HepG2 (cell line): ENCODE results near the gene CLIP2. TPM values are rescaled to one million over a fixed set of nuclear protein-coding genes. Genes with fewer than 3 reads are reported as not detected.

Experiments
- ATM ChIP-seq: fragments of 450-650 bp; IDR thresholded peaks from 2 replicates; pipeline ENCODE4 v1.7.1; 2017; ENCODE audit warnings: mild to moderate bottlenecking, borderline replicate concordance
- ELF3 ChIP-seq: IDR thresholded peaks from 2 replicates; pipeline ENCODE4 v1.6.1; 2016; ENCODE audit warnings: missing genetic modification reagents, missing compliant biosample characterization
- KAT7 ChIP-seq: IDR thresholded peaks from 2 replicates; pipeline ENCODE4 v1.6.1; 2018; ENCODE audit warnings: borderline replicate concordance, missing compliant biosample characterization
- KDM3A ChIP-seq: IDR thresholded peaks from 2 replicates; pipeline ENCODE4 v1.6.1; 2018; ENCODE audit warnings: low read depth, missing compliant biosample characterization
- MEF2D ChIP-seq: sonication (generic); formaldehyde crosslinking; IDR thresholded peaks from 2 replicates; pipeline ENCODE4 v1.5.1; 2020; ENCODE audit warnings: mild to moderate bottlenecking, missing genetic modification reagents
- MIXL1 ChIP-seq: IDR thresholded peaks from 2 replicates; pipeline ENCODE4 v1.6.1; 2016
- NFKB2 ChIP-seq: sonication (generic); formaldehyde crosslinking; IDR thresholded peaks from 2 replicates; pipeline ENCODE4 v1.4.0; 2020; ENCODE audit warnings: missing genetic modification reagents, borderline replicate concordance
- NR1H2 ChIP-seq: sonication (generic); formaldehyde crosslinking; IDR thresholded peaks from 2 replicates; pipeline ENCODE4 v1.8.1; 2022; ENCODE audit warnings: low read depth, missing genetic modification reagents, borderline replicate concordance
- RELA ChIP-seq: sonication (generic); formaldehyde crosslinking; IDR thresholded peaks from 2 replicates; pipeline ENCODE4 v1.4.0; 2020; ENCODE audit warnings: missing genetic modification reagents
- SMAD1 ChIP-seq: sonication (generic); formaldehyde crosslinking; IDR thresholded peaks from 2 replicates; pipeline ENCODE4 v1.4.0; 2020; ENCODE audit warnings: missing genetic modification reagents, low read depth, mild to moderate bottlenecking, borderline replicate concordance
- SNRNP70 ChIP-seq: fragments of 200-400 bp; formaldehyde crosslinking; IDR thresholded peaks from 2 replicates; pipeline ENCODE4 v1.6.1; 2017; ENCODE audit warnings: mild to moderate bottlenecking, low read depth, low read length, moderate library complexity
- SPEN ChIP-seq: sonication (generic); formaldehyde crosslinking; IDR thresholded peaks from 2 replicates; pipeline ENCODE4 v1.5.1; 2020; ENCODE audit warnings: low read depth, mild to moderate bottlenecking, missing genetic modification reagents
- SYNCRIP ChIP-seq: fragments of 200-400 bp; formaldehyde crosslinking; IDR thresholded peaks from 2 replicates; pipeline ENCODE4 v1.6.1; 2018; ENCODE audit warnings: mild to moderate bottlenecking, low read depth, low read length; ENCODE audit not compliant: insufficient read depth
- ZC3H13 ChIP-seq: sonication (generic); formaldehyde crosslinking; IDR thresholded peaks from 2 replicates; pipeline ENCODE4 v1.8.1; 2023; ENCODE audit warnings: mild to moderate bottlenecking, missing genetic modification reagents, moderate library complexity
- ZNF207 ChIP-seq: fragments of 450-650 bp; IDR thresholded peaks from 2 replicates; pipeline ENCODE4 v1.6.1; 2016; ENCODE audit warnings: antibody characterized with exemption, borderline replicate concordance
- ZNF563 ChIP-seq: sonication (generic); formaldehyde crosslinking; IDR thresholded peaks from 2 replicates; pipeline ENCODE4 v1.8.0; 2022; ENCODE audit warnings: mild to moderate bottlenecking, moderate library complexity, missing genetic modification reagents
- ZNF644 ChIP-seq: IDR thresholded peaks from 2 replicates; pipeline ENCODE4 v1.6.1; 2016; ENCODE audit warnings: low read depth
- ZSCAN25 ChIP-seq: sonication (generic); formaldehyde crosslinking; IDR thresholded peaks from 2 replicates; pipeline ENCODE4 v1.8.0; 2022; ENCODE audit warnings: mild to moderate bottlenecking, missing genetic modification reagents
- polyA plus RNA-seq, 8 experiments: library from polyadenylated mRNA; depleted of rRNA in 3 of 8; stranded (reverse) in 7 of 8; unstranded in 1 of 8; fragments of >200 nt; fragmentation: Illumina TruSeq in 4 of 8; extraction: Trizol in 4 of 8; gene quantifications; 2 replicates each; pipeline versions ENCODE4 v1.2.1 to v1.2.3, GENCODE V29; 2011 to 2016; ENCODE audit warnings: low read depth in 4 of 8, missing spikeins in 1 of 8, mixed read lengths in 1 of 8; ENCODE audit not compliant: insufficient read depth in 1 of 8
- total RNA-seq, 5 experiments: library from RNA; depleted of rRNA; stranded (reverse); fragments of >200 nt; fragmentation: Illumina TruSeq; extraction: Trizol; gene quantifications; 2 replicates each; pipeline ENCODE4 v1.2.3, GENCODE V29; 2016; ENCODE audit warnings: low read depth in 1 of 5
- TF ChIP-seq, protein P1 (sequence below): sonication (generic); formaldehyde crosslinking; IDR thresholded peaks from 2 replicates; pipeline ENCODE4 v1.4.0; 2020; ENCODE audit warnings: mild to moderate bottlenecking, missing genetic modification reagents
- TF ChIP-seq, protein P2 (sequence below): fragments of 450-650 bp; IDR thresholded peaks from 2 replicates; pipeline ENCODE4 v1.6.1; 2017; ENCODE audit warnings: mild to moderate bottlenecking
- TF ChIP-seq, protein P3 (sequence below): sonication (generic); formaldehyde crosslinking; IDR thresholded peaks from 2 replicates; pipeline ENCODE4 v1.5.0; 2020; ENCODE audit warnings: missing genetic modification reagents

Gene CLIP2
- total and polyA plus RNA-seq, 2 of the 13 experiments (the other 11 are each of a cell fraction or from before 2014, with no cell fraction given) = 6.5 to 17.4 TPM

DNA sequence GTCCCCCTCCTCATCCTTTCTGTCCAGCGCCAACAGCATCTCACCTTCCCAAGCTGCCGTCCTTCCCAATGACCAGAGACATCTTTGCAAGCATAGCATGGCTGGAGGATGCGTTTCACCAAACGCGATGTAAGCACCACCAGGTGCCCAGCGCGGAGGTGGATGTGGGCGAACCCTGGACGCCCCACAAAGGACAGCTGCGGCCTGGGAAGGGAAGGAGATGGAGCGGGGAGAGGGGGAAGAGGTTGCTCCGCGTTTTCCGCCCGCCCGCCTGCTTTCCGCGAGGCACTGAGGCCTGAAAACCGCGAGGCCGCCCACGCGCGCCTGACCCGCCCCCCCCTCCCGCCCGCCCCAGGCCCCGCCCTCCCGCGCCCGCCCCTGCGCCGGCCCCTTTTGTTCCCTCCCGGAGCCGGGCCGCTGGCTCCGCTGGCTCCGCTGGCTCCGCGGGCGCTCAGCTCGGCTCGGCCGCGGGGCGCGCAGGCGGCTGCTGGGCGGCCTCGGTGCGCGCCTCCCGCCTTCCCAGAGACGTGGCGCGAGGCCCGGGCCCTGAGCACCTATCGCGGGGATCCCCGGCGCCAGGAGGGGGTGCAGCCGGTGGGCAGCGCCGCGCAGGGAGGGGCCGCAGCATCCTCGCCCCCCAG, at the start of gene CLIP2 (continued):
- TF ChIP-seq SMAD1 (CRISPR knock-in tag) (no peak), MEF2D (CRISPR knock-in tag) (no peak), ZNF563 (CRISPR knock-in tag) (peak; percentile 70; the same call in 1 of the 2 replicates), NR1H2 (CRISPR knock-in tag) (no peak), ATM (no peak), SNRNP70 (no peak), ZC3H13 (CRISPR knock-in tag) (no peak; the same call in 1 of the 2 replicates), ZNF207 (no peak), KAT7 (no peak), ZSCAN25 (peak; percentile 80), KDM3A (CRISPR knock-in tag) (no peak), NFKB2 (CRISPR knock-in tag) (no peak), MIXL1 (CRISPR knock-in tag) (no peak), ZNF644 (no peak), ELF3 (CRISPR knock-in tag) (peak; percentile 8; the same call in 1 of the 2 replicates), RELA (no peak), SYNCRIP (no peak), SPEN (CRISPR knock-in tag) (no peak)
- TF ChIP-seq, protein P1, sequence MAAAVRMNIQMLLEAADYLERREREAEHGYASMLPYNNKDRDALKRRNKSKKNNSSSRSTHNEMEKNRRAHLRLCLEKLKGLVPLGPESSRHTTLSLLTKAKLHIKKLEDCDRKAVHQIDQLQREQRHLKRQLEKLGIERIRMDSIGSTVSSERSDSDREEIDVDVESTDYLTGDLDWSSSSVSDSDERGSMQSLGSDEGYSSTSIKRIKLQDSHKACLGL (CRISPR knock-in tag) = no peak
- TF ChIP-seq, protein P2, sequence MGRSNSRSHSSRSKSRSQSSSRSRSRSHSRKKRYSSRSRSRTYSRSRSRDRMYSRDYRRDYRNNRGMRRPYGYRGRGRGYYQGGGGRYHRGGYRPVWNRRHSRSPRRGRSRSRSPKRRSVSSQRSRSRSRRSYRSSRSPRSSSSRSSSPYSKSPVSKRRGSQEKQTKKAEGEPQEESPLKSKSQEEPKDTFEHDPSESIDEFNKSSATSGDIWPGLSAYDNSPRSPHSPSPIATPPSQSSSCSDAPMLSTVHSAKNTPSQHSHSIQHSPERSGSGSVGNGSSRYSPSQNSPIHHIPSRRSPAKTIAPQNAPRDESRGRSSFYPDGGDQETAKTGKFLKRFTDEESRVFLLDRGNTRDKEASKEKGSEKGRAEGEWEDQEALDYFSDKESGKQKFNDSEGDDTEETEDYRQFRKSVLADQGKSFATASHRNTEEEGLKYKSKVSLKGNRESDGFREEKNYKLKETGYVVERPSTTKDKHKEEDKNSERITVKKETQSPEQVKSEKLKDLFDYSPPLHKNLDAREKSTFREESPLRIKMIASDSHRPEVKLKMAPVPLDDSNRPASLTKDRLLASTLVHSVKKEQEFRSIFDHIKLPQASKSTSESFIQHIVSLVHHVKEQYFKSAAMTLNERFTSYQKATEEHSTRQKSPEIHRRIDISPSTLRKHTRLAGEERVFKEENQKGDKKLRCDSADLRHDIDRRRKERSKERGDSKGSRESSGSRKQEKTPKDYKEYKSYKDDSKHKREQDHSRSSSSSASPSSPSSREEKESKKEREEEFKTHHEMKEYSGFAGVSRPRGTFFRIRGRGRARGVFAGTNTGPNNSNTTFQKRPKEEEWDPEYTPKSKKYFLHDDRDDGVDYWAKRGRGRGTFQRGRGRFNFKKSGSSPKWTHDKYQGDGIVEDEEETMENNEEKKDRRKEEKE = no peak
- TF ChIP-seq, protein P3, sequence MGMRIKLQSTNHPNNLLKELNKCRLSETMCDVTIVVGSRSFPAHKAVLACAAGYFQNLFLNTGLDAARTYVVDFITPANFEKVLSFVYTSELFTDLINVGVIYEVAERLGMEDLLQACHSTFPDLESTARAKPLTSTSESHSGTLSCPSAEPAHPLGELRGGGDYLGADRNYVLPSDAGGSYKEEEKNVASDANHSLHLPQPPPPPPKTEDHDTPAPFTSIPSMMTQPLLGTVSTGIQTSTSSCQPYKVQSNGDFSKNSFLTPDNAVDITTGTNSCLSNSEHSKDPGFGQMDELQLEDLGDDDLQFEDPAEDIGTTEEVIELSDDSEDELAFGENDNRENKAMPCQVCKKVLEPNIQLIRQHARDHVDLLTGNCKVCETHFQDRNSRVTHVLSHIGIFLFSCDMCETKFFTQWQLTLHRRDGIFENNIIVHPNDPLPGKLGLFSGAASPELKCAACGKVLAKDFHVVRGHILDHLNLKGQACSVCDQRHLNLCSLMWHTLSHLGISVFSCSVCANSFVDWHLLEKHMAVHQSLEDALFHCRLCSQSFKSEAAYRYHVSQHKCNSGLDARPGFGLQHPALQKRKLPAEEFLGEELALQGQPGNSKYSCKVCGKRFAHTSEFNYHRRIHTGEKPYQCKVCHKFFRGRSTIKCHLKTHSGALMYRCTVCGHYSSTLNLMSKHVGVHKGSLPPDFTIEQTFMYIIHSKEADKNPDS = no peak
